Measurements from ENCODE around the gene SETD9.

SETD9 gene

DNA sequence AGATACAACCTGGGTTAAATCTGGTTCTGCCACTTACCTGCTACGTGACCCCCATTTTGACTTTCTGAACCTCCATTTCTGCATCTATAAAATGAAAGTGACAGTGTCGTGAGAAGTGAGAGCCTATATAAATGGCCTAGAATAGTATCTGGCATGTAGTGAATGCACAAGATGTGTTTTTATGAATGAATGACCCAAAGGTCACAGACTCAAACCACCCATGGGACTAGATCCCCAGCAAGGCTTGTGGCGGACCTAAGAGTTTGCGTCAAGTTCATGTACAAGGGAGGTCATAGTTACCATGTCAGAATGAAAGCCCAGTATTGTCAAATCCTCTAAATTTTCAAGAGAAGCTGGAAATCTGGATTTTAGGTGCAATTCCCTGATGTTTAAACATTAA, 11.2 kb upstream of the SETD9 start:
- Histone ChIP-seq H3K4me3 (ENCODE audit: severe bottlenecking) (no peak overlapping the region), H3K36me3 (ENCODE audit: low read depth) (peaks cover 18% of the 10 kb centered on the region), H3K9me3 (ENCODE audit: severe bottlenecking) (no peaks in the 10 kb centered on the region), H3K27me3 (ENCODE audit: insufficient read depth, poor library complexity, severe bottlenecking) (no peaks in the 10 kb centered on the region), H3K4me1 (ENCODE audit: insufficient read depth, poor library complexity, severe bottlenecking) (no peaks in the 10 kb centered on the region), H3K27ac (ENCODE audit: poor library complexity, severe bottlenecking) (no peak overlapping the region)
- no peak for DNase-seq (ENCODE audit: low spot score)
- TF ChIP-seq, protein P1, sequence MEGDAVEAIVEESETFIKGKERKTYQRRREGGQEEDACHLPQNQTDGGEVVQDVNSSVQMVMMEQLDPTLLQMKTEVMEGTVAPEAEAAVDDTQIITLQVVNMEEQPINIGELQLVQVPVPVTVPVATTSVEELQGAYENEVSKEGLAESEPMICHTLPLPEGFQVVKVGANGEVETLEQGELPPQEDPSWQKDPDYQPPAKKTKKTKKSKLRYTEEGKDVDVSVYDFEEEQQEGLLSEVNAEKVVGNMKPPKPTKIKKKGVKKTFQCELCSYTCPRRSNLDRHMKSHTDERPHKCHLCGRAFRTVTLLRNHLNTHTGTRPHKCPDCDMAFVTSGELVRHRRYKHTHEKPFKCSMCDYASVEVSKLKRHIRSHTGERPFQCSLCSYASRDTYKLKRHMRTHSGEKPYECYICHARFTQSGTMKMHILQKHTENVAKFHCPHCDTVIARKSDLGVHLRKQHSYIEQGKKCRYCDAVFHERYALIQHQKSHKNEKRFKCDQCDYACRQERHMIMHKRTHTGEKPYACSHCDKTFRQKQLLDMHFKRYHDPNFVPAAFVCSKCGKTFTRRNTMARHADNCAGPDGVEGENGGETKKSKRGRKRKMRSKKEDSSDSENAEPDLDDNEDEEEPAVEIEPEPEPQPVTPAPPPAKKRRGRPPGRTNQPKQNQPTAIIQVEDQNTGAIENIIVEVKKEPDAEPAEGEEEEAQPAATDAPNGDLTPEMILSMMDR (IDR thresholded peaks at IDR 0.05; ENCODE audit: poor library complexity, severe bottlenecking), result no peak
- ATAC-seq (ENCODE audit: low read depth), result no peak

GRCh38 chr5:56900395-56900794, 9.0 kb upstream of the SETD9 start:
- TF ChIP-seq, protein P1 (IDR thresholded peaks at IDR 0.05; ENCODE audit: poor library complexity, severe bottlenecking), result no peak
- Histone ChIP-seq H3K27me3 (ENCODE audit: insufficient read depth, poor library complexity, severe bottlenecking) (no peaks in the 10 kb centered on the region), H3K4me3 (ENCODE audit: severe bottlenecking) (no peak overlapping the region), H3K36me3 (ENCODE audit: low read depth) (no peaks in the 10 kb centered on the region), H3K9me3 (ENCODE audit: severe bottlenecking) (no peaks in the 10 kb centered on the region), H3K27ac (ENCODE audit: poor library complexity, severe bottlenecking) (no peak overlapping the region), H3K4me1 (ENCODE audit: insufficient read depth, poor library complexity, severe bottlenecking) (no peaks in the 10 kb centered on the region)
- ATAC-seq (ENCODE audit: low read depth), result peak; percentile 52; the same call in 2 of the 3 replicates
- no peak for DNase-seq (ENCODE audit: low spot score)

DNA sequence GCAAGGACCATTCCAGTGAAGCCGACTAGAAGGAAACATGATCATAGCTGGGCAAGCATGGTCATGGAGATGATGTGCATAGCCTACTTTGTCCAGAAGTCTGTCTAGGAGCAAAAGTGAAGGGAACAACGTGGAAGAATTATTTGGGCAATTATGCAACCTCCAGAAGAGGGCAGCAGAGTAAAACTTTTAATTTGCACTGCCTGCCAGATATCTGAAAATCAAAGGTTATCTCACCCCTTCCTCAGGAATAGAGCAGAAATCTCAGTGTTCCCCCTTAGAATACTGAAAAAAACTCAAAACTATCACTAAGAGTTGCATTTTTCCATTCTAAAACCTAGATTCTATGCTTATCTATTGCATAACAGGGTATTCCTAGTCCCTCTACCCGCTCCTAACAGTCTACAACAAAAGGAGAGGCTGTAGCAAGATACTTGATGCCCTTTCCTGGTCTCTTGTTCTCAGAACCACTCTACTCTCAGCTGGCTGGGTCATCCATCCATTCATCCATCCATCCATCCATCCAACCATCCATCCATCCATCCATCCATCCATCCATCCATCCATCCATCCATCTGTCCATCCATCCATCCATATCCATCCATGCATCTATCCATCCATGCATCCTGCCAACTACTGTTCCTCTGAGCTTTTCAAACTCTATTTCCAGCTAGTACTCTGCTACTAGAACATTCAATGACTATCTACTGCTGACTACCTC, 8.4 kb upstream of the SETD9 start:
- Histone ChIP-seq H3K27me3 (ENCODE audit: insufficient read depth, poor library complexity, severe bottlenecking) (no peaks in the 10 kb centered on the region), H3K36me3 (ENCODE audit: low read depth) (no peaks in the 10 kb centered on the region), H3K4me3 (ENCODE audit: severe bottlenecking) (no peak overlapping the region), H3K9me3 (ENCODE audit: severe bottlenecking) (no peaks in the 10 kb centered on the region), H3K4me1 (ENCODE audit: insufficient read depth, poor library complexity, severe bottlenecking) (no peaks in the 10 kb centered on the region), H3K27ac (ENCODE audit: poor library complexity, severe bottlenecking) (no peak overlapping the region)
- peak; percentile 78 for ATAC-seq (ENCODE audit: low read depth)
- no peak for DNase-seq (ENCODE audit: low spot score)
- TF ChIP-seq, protein P1 (IDR thresholded peaks at IDR 0.05; ENCODE audit: poor library complexity, severe bottlenecking), result peak; percentile 92

DNA sequence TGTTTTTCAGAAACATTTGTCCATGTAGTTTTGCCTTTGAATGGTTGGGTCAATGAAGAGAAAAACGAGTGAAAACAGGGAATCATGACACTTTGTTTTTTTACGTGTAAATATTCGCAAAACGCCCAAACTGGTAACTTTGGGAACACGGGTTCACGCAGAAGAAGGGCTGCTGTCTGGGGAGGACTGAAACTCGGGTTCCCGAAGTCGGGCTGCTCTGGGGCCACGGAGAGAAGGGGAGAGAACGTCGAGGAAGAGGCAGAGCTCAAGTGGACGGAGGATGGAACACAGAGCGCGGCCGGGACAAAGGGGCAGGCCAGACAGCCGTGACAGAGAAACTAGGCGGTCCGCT, 478 bp upstream of the SETD9 start:
- Histone ChIP-seq H3K36me3 (ENCODE audit: low read depth) (no peaks in the 10 kb centered on the region), H3K9me3 (ENCODE audit: severe bottlenecking) (no peaks in the 10 kb centered on the region), H3K4me3 (ENCODE audit: severe bottlenecking) (peak overlapping the region; percentile 69), H3K27me3 (ENCODE audit: insufficient read depth, poor library complexity, severe bottlenecking) (no peaks in the 10 kb centered on the region), H3K4me1 (ENCODE audit: insufficient read depth, poor library complexity, severe bottlenecking) (peaks cover 6% of the 10 kb centered on the region), H3K27ac (ENCODE audit: poor library complexity, severe bottlenecking) (peak overlapping the region; percentile 49)
- peak; percentile 69 for DNase-seq (ENCODE audit: low spot score)
- peak; percentile 58 for ATAC-seq (ENCODE audit: low read depth)
- TF ChIP-seq, protein P1 (IDR thresholded peaks at IDR 0.05; ENCODE audit: poor library complexity, severe bottlenecking), result no peak

All from RWPE2 (cell line).